Stimulated activated CD4-positive, alpha-beta T cell treated with anti-CD3 and anti-CD28 coated beads, TNF-alpha, amount 100 ng/mL, for 4 hours (primary cell): ENCODE results near the gene RBBP8NL.

Experiments
- DNase-seq, 3 experiments: peaks; one replicate each; pipeline ENCODE4 v3.0.0-alpha.2; 2020; ENCODE audit warnings: low read depth in 3 of 3

RBBP8NL gene

DNA sequence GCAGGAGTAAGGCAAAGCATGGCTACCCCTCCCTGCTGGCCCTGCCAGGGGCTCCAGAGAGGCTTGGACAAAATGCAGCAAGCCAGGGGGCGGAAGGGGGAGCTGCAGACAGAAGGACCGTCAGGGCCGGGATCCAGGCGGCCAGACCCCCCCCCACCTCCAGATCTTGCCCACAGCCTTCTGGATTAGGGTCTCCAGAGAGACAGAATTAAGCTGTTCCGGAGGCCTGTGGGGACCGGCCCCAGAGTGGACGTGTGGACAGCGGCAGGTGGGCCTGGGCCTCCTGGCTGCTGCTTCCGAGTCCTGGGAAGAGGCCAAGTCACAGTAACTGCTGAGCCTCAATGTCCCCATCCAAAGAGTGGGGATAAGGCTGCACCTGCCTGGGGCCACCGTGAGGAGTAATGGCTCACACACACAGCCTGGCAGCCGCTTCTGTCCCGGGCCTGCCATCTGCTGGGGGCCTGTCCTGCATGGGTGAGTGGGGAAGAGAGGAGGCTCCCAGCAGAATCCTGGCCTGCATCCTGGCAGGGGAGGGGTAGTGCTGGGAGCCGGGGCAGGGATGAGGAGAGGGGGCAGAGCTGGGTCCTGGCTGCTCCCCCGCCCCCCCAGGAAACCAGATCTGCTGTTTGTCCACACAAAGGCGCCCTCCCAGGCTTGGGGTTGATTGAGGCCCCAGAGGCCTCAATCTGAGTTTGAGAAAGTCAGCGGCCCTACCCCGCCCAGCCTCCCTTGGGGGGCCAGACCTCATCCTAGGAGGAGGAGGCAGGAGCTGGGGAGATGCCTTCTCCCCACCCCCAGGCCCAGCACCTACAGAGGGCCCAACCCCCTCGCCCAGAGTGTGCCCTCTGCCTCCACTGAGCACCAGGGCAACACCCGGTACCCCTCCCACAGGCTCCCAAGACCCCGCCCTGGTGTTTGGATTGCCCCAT is 64.1 kb downstream of the RBBP8NL start:
- DNase-seq = no peak

GRCh38 chr20:62362590-62362940 is 64.8 kb downstream of the RBBP8NL start:
- no peak for DNase-seq

DNA sequence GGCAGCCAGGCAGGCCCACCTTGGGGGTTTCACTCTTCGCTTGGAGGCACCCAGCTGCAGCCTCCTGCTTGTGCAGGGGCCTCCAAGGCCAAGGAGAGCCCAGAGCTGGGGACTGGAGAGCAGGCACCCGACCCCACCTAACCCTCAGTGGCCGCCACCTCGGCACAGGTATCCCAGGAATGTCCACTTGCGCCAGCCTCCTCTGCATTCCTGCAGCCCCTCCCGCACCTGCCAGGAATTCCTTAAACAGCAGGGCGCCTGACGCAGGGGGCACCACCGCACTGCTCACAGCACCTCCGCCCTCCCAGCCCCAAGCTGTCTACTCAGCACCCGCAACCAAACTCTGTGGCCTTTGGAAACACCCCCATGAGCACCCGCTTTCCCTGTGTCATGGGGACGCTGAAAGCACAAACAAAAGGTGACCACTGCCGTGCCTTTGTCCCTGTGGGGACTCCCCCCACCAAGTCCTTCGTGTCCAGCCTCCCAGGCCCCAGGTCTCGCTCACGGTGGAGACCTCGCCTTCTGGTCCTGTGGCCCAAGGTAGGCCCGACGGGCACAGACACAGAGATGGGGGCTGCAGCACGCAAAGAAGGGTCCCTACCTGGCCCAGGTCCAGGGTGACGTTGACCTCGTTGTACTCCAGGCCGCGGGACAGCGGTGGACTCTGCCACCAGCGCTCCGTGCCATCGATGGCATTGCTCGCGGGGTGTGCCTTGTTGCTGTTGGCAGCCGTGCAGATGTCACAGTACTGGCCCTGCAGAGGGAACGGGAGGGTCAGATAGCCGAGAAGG is 65.3 kb downstream of the RBBP8NL start:
- no peak for DNase-seq

DNA sequence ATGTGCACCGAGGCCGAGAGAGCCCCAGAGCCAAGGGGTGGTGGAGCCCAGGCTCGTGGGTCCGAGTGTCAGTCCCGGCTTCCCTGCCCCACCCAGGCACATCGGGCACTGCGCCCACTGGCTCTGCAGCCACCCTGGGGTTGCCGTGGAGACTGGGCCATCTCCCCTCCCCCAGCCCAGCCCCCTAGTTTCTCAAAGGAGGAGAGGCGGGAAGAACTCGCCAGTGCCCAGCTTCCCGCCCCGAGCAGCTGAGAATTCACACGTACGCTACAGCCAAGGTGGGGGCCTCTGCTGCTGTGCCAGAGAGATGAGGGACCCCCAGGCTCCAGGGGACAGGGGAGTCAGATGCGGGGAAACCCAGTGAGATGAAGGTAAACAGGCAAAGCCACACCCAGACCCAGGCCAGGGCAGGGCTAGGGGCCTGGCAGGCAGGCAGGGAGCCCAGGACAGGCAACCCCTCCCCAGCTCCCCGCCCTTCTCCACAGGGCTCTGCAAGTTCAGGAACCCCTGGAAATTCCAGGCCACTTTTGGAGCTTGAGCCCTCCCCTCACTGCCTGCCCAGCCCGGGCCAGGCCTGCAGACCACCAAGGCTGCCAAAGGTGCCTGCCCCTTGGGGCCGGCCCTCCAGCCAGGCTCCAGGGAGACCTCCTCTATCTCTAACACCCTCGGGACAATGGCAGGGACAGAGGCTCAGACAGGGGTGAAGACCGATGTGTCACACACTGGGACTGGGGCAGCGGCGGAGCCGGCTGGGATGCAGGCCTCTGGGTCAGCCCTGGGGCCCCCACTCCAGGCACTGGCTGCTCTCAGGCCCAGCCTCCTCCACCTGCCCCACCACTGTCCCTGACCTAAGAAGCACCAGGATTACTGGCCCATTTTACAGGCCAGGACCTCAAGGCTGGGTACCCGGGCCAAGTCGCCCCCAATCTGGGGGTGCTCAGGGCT is 66.2 kb downstream of the RBBP8NL start:
- DNase-seq = no peak
